GM18517 (cell line): ENCODE data around the gene SLC25A51.

Experiments
- ATAC-seq: cut with Tn5 transposase; IDR thresholded peaks from one replicate; pipeline ENCODE4 v1.9.1; 2021; ENCODE audit warnings: mild to moderate bottlenecking, moderate library complexity; ENCODE audit not compliant: unreplicated experiment

The SLC25A51 gene

GRCh38 chr9:37937366-37937765, 33.4 kb upstream of the SLC25A51 start:
- ATAC-seq: no peak

GRCh38 chr9:37936965-37937364, 33.0 kb upstream of the SLC25A51 start:
- no peak for ATAC-seq

GRCh38 chr9:37936376-37936775, 32.4 kb upstream of the SLC25A51 start:
- ATAC-seq: no peak

- no peak for ATAC-seq
These were observed 31.2 kb upstream of the SLC25A51 start for GRCh38 chr9:37935096-37935495.

- no peak for ATAC-seq
These were observed 27.7 kb upstream of the SLC25A51 start for GRCh38 chr9:37931592-37931991.

GRCh38 chr9:37929441-37929895, 25.5 kb upstream of the SLC25A51 start:
- ATAC-seq: no peak

- ATAC-seq: no peak
These were observed 24.9 kb upstream of the SLC25A51 start for GRCh38 chr9:37928552-37929430.

- ATAC-seq: no peak
These were observed 23.9 kb upstream of the SLC25A51 start for GRCh38 chr9:37927601-37928551.

- no peak for ATAC-seq
These were observed 23.2 kb upstream of the SLC25A51 start for GRCh38 chr9:37927132-37927531.

- ATAC-seq: no peak
These were observed 22.8 kb upstream of the SLC25A51 start for GRCh38 chr9:37926737-37927118.

- ATAC-seq: no peak
These were observed 22.1 kb upstream of the SLC25A51 start for GRCh38 chr9:37925786-37926736.

- ATAC-seq: no peak
These were observed 21.1 kb upstream of the SLC25A51 start for GRCh38 chr9:37925006-37925405.

GRCh38 chr9:37924538-37924937, 20.6 kb upstream of the SLC25A51 start:
- no peak for ATAC-seq

- ATAC-seq: no peak
These were observed 20.0 kb upstream of the SLC25A51 start for GRCh38 chr9:37923796-37924427.

- no peak for ATAC-seq
These were observed 19.3 kb upstream of the SLC25A51 start for GRCh38 chr9:37923118-37923795.

- ATAC-seq: no peak
These were observed 18.6 kb upstream of the SLC25A51 start for GRCh38 chr9:37922363-37923117.

GRCh38 chr9:37921546-37922300, 17.8 kb upstream of the SLC25A51 start:
- ATAC-seq: no peak

GRCh38 chr9:37921168-37921510, 17.2 kb upstream of the SLC25A51 start:
- ATAC-seq: no peak
